ENCODE results near the gene FBXL16. TPM values are rescaled to one million over a fixed set of nuclear protein-coding genes. Genes with fewer than 3 reads are reported as not detected.
A peak's percentile ranks its signal among the peaks of the same experiment; 100 is the strongest.

The FBXL16 gene
- total RNA-seq, 1 donor from 2014 or later = not detected

- DNase-seq = no peak
These were observed 29.1 kb downstream of the FBXL16 start for GRCh38 chr16:676565-676902.

GRCh38 chr16:675884-676564 is 29.6 kb downstream of the FBXL16 start:
- DNase-seq = no peak

- peak; percentile 24 for DNase-seq
These were observed 30.4 kb downstream of the FBXL16 start, which contains the start of gene RHBDL1 for GRCh38 chr16:674968-675883. Gene RHBDL1 (plus strand): TSS chr16:675671. CDS start chr16:675791, 120 bp downstream.

GRCh38 chr16:674214-674881 is 31.3 kb downstream of the FBXL16 start:
- no peak for DNase-seq

- no peak for DNase-seq
These were observed 32.1 kb downstream of the FBXL16 start for GRCh38 chr16:673399-673991.

GRCh38 chr16:672851-673250 is 32.8 kb downstream of the FBXL16 start:
- DNase-seq = no peak

GRCh38 chr16:672371-672770 is 33.2 kb downstream of the FBXL16 start:
- no peak for DNase-seq

- no peak for DNase-seq
These were observed 34.1 kb downstream of the FBXL16 start for GRCh38 chr16:671353-672131.

- DNase-seq = no peak
These were observed 34.9 kb downstream of the FBXL16 start for GRCh38 chr16:670485-671352.

GRCh38 chr16:669666-670065 is 35.9 kb downstream of the FBXL16 start:
- no peak for DNase-seq

GRCh38 chr16:668519-669171 is 37.0 kb downstream of the FBXL16 start:
- DNase-seq = peak; percentile 47

GRCh38 chr16:667780-668518 is 37.7 kb downstream of the FBXL16 start, which contains the start of gene RHOT2:
Gene RHOT2 (plus strand): TSS chr16:668132. CDS start chr16:668200, 68 bp downstream.
- DNase-seq = peak; percentile 95

- DNase-seq = no peak
These were observed 38.4 kb downstream of the FBXL16 start for GRCh38 chr16:667113-667779.

GRCh38 chr16:666572-666971 is 39.0 kb downstream of the FBXL16 start:
- no peak for DNase-seq

- DNase-seq = no peak
These were observed 43.0 kb downstream of the FBXL16 start for GRCh38 chr16:662597-662996.

GRCh38 chr16:662095-662494 is 43.5 kb downstream of the FBXL16 start:
- DNase-seq = no peak

- DNase-seq = no peak
These were observed 44.3 kb downstream of the FBXL16 start for GRCh38 chr16:661184-661821.

GRCh38 chr16:660459-661183 is 45.0 kb downstream of the FBXL16 start:
- peak; percentile 92 for DNase-seq

All from dermis blood vessel endothelial cell (primary cell).